ENCODE results near the gene OR6C74.

The OR6C74 gene

GRCh38 chr12:55258303-55258702 lies 13.9 kb downstream of the OR6C74 start:
- Histone ChIP-seq H3K4me1 (ENCODE audit: control insufficient read depth in 2 of 2, insufficient read depth in 1 of 2, low read depth in 1 of 2, low read length in 2 of 2) (no peaks in the 10 kb centered on the region), H3K9me3 (replicated peaks in 1 of 2; ENCODE audit: control insufficient read depth in 2 of 2, insufficient read depth in 1 of 2, low read depth in 1 of 2, low read length in 2 of 2) (peaks cover 0 to 4% of the 10 kb centered on the region in 2 donors), H3K14ac (ENCODE audit: low read length) (no peak overlapping the region), H3K36me3 (replicated peaks in 1 of 2; ENCODE audit: control insufficient read depth in 2 of 2, insufficient read depth in 2 of 2, low read length in 2 of 2) (no peaks in the 10 kb centered on the region), H3K23ac (ENCODE audit: low read depth, low read length, poor library complexity) (no peak overlapping the region), H2AK5ac (ENCODE audit: low read depth, low read length) (no peak overlapping the region), H3K4ac (ENCODE audit: low read length) (no peak overlapping the region), H2BK12ac (ENCODE audit: low read length) (no peak overlapping the region), H2BK5ac (ENCODE audit: low read length) (no peak overlapping the region), H4K8ac (ENCODE audit: low read depth, low read length) (no peak overlapping the region), H2AFZ (ENCODE audit: low read length) (no peak overlapping the region), H2BK15ac (ENCODE audit: low read length) (no peak overlapping the region), H4K91ac (ENCODE audit: low read depth, low read length, poor library complexity) (no peak overlapping the region), H3K27ac (replicated peaks; ENCODE audit: low read length) (no peak overlapping the region), H3K4me2 (ENCODE audit: insufficient read depth, low read length, poor library complexity, severe bottlenecking) (no peak overlapping the region), H3K18ac (ENCODE audit: low read length) (no peak overlapping the region), H3K27me3 (ENCODE audit: control insufficient read depth in 3 of 3, insufficient read depth in 3 of 3, low read depth in 1 of 3, low read length in 3 of 3) (no peaks in the 10 kb centered on the region), H2BK120ac (ENCODE audit: low read depth, low read length) (no peak overlapping the region), H3K4me3 (ENCODE audit: low read length in 2 of 2) (no peak overlapping the region), H3K9ac (ENCODE audit: low read depth, low read length, poor library complexity) (no peak overlapping the region), H3K79me1 (ENCODE audit: low read depth, low read length) (no peaks in the 10 kb centered on the region)
- no CpG with 5 or more reads among the region's 2 CpGs for WGBS, 2 donors (ENCODE audit: extremely low coverage in 2 of 2, insufficient read length in 2 of 2, insufficient replicate concordance in 1 of 2)
- DNase-seq (ENCODE audit: low spot score), result no peak

- H3K36me3 ChIP-seq (replicated peaks in 1 of 2; ENCODE audit: control insufficient read depth in 2 of 2, insufficient read depth in 2 of 2, low read length in 2 of 2), result no peaks in the 10 kb centered on the region
- H3K23ac ChIP-seq (ENCODE audit: low read depth, low read length, poor library complexity), result no peak overlapping the region
- H2AK5ac ChIP-seq (ENCODE audit: low read depth, low read length), result no peak overlapping the region
- H3K9ac ChIP-seq (ENCODE audit: low read depth, low read length, poor library complexity), result no peak overlapping the region
- H4K8ac ChIP-seq (ENCODE audit: low read depth, low read length), result no peak overlapping the region
- no peak for DNase-seq (ENCODE audit: low spot score)
- H3K4me1 ChIP-seq (ENCODE audit: control insufficient read depth in 2 of 2, insufficient read depth in 1 of 2, low read depth in 1 of 2, low read length in 2 of 2), result no peaks in the 10 kb centered on the region
- no peak overlapping the region for H2BK120ac ChIP-seq (ENCODE audit: low read depth, low read length)
- H3K4ac ChIP-seq (ENCODE audit: low read length), result no peak overlapping the region
- H3K27ac ChIP-seq (replicated peaks; ENCODE audit: low read length), result no peak overlapping the region
- no peak overlapping the region for H3K4me2 ChIP-seq (ENCODE audit: insufficient read depth, low read length, poor library complexity, severe bottlenecking)
- no peak overlapping the region for H2AFZ ChIP-seq (ENCODE audit: low read length)
- H3K79me1 ChIP-seq (ENCODE audit: low read depth, low read length), result no peaks in the 10 kb centered on the region
- H3K27me3 ChIP-seq (ENCODE audit: control insufficient read depth in 3 of 3, insufficient read depth in 3 of 3, low read depth in 1 of 3, low read length in 3 of 3), result no peaks in the 10 kb centered on the region
- no peak overlapping the region for H2BK15ac ChIP-seq (ENCODE audit: low read length)
- H2BK5ac ChIP-seq (ENCODE audit: low read length), result no peak overlapping the region
- no CpG with 5 or more reads among the region's 2 CpGs for WGBS, 2 donors (ENCODE audit: extremely low coverage in 2 of 2, insufficient read length in 2 of 2, insufficient replicate concordance in 1 of 2)
- H4K91ac ChIP-seq (ENCODE audit: low read depth, low read length, poor library complexity), result no peak overlapping the region
- H3K18ac ChIP-seq (ENCODE audit: low read length), result no peak overlapping the region
- no peak overlapping the region for H3K14ac ChIP-seq (ENCODE audit: low read length)
- no peaks in the 10 kb centered on the region for H3K9me3 ChIP-seq (replicated peaks in 1 of 2; ENCODE audit: control insufficient read depth in 2 of 2, insufficient read depth in 1 of 2, low read depth in 1 of 2, low read length in 2 of 2)
- no peak overlapping the region for H3K4me3 ChIP-seq (ENCODE audit: low read length in 2 of 2)
- H2BK12ac ChIP-seq (ENCODE audit: low read length), result no peak overlapping the region
Observed at GRCh38 chr12:55280991-55281390, 36.6 kb downstream of the OR6C74 start.

GRCh38 chr12:55289999-55290398 lies 45.6 kb downstream of the OR6C74 start:
- Histone ChIP-seq H3K79me1 (ENCODE audit: low read depth, low read length) (no peaks in the 10 kb centered on the region), H3K9ac (ENCODE audit: low read depth, low read length, poor library complexity) (no peak overlapping the region), H4K91ac (ENCODE audit: low read depth, low read length, poor library complexity) (no peak overlapping the region), H2BK120ac (ENCODE audit: low read depth, low read length) (no peak overlapping the region), H4K8ac (ENCODE audit: low read depth, low read length) (no peak overlapping the region), H3K23ac (ENCODE audit: low read depth, low read length, poor library complexity) (no peak overlapping the region), H3K36me3 (replicated peaks in 1 of 2; ENCODE audit: control insufficient read depth in 2 of 2, insufficient read depth in 2 of 2, low read length in 2 of 2) (no peaks in the 10 kb centered on the region), H3K4ac (ENCODE audit: low read length) (no peak overlapping the region), H2BK15ac (ENCODE audit: low read length) (no peak overlapping the region), H2AFZ (ENCODE audit: low read length) (no peak overlapping the region), H3K4me2 (ENCODE audit: insufficient read depth, low read length, poor library complexity, severe bottlenecking) (no peak overlapping the region), H2BK5ac (ENCODE audit: low read length) (no peak overlapping the region), H2AK5ac (ENCODE audit: low read depth, low read length) (no peak overlapping the region), H3K27me3 (ENCODE audit: control insufficient read depth in 3 of 3, insufficient read depth in 3 of 3, low read depth in 1 of 3, low read length in 3 of 3) (no peaks in the 10 kb centered on the region), H3K4me1 (ENCODE audit: control insufficient read depth in 2 of 2, insufficient read depth in 1 of 2, low read depth in 1 of 2, low read length in 2 of 2) (no peaks in the 10 kb centered on the region), H3K9me3 (replicated peaks in 1 of 2; ENCODE audit: control insufficient read depth in 2 of 2, insufficient read depth in 1 of 2, low read depth in 1 of 2, low read length in 2 of 2) (no peaks in the 10 kb centered on the region), H3K18ac (ENCODE audit: low read length) (no peak overlapping the region), H3K4me3 (ENCODE audit: low read length in 2 of 2) (no peak overlapping the region), H3K14ac (ENCODE audit: low read length) (no peak overlapping the region), H3K27ac (replicated peaks; ENCODE audit: low read length) (no peak overlapping the region), H2BK12ac (ENCODE audit: low read length) (no peak overlapping the region)
- no CpG with 5 or more reads among the region's 2 CpGs for WGBS, 2 donors (ENCODE audit: extremely low coverage in 2 of 2, insufficient read length in 2 of 2, insufficient replicate concordance in 1 of 2)
- DNase-seq (ENCODE audit: low spot score), result no peak

All from neuronal stem cell (in vitro differentiated cells).